PC-9 (cell line): ENCODE measurements around the gene PGA4. TPM values are rescaled to one million over a fixed set of nuclear protein-coding genes. Genes with fewer than 3 reads are reported as not detected.

Experiments
- BruUV-seq: library from RNA; stranded (reverse); fragments of 400-500 nt; replicated peaks from 2 replicates; lab custom pipeline; 2021; lab: Mats Ljungman, UMichigan
- CTCF ChIA-PET: fragments of 300-600 bp; sonication (Branson Sonifier 250); formaldehyde crosslinking; loops from one replicate; lab custom pipeline; 2022; ENCODE audit warnings: antibody characterized with exemption; lab: Charles Lee
- POLR2A ChIA-PET: fragments of 300-600 bp; sonication (Branson Sonifier 250); formaldehyde crosslinking; loops from one replicate; lab custom pipeline; 2022; ENCODE audit warnings: antibody characterized with exemption; ENCODE audit not compliant: unreplicated experiment; lab: Charles Lee
- DNase-seq, 2 experiments: peaks; one replicate each; pipeline versions ENCODE4 v3.0.0 to v3.0.0-alpha.2; 2015 to 2022; ENCODE audit warnings: mixed read lengths in 1 of 2
- H2AFZ ChIP-seq: fragments of 200-600 bp; sonication (generic); 2 replicates; pipeline ENCODE4 v1.8.1; 2017; ENCODE audit warnings: antibody characterized with exemption
- H3F3A ChIP-seq: fragments of 200-600 bp; sonication (generic); 2 replicates; pipeline ENCODE4 v1.8.1; 2017; ENCODE audit warnings: antibody characterized with exemption, mild to moderate bottlenecking, low read depth; ENCODE audit not compliant: insufficient read depth
- H3K27ac ChIP-seq: fragments of 200-600 bp; sonication (generic); 2 replicates; pipeline ENCODE4 v1.6.1; 2016; ENCODE audit warnings: mixed run types
- H3K27me3 ChIP-seq: fragments of 200-600 bp; sonication (generic); 2 replicates; pipeline ENCODE4 v1.6.1; 2016; ENCODE audit warnings: low read depth, mixed run types; ENCODE audit not compliant: insufficient read depth
- H3K36me3 ChIP-seq: fragments of 200-600 bp; sonication (generic); 2 replicates; pipeline ENCODE4 v1.6.1; 2016; ENCODE audit warnings: low read depth, mixed run types
- H3K4me1 ChIP-seq: fragments of 200-600 bp; sonication (generic); replicated peaks from 2 replicates; pipeline ENCODE4 v1.6.1; 2016; ENCODE audit warnings: mixed run types; ENCODE audit not compliant: insufficient read depth
- H3K4me2 ChIP-seq: fragments of 200-600 bp; sonication (generic); 2 replicates; pipeline ENCODE4 v1.6.1; 2017; ENCODE audit warnings: mixed run types
- H3K4me3 ChIP-seq: fragments of 200-600 bp; sonication (generic); 2 replicates; pipeline ENCODE4 v1.6.1; 2016; ENCODE audit warnings: mixed run types
- H3K79me2 ChIP-seq: fragments of 200-600 bp; sonication (generic); 2 replicates; pipeline ENCODE4 v1.6.1; 2017; ENCODE audit warnings: low read depth, mixed run types
- H3K9me2 ChIP-seq: fragments of 200-600 bp; sonication (generic); 2 replicates; pipeline ENCODE4 v1.8.1; 2017; ENCODE audit warnings: mild to moderate bottlenecking; ENCODE audit not compliant: insufficient read depth
- H3K9me3 ChIP-seq: fragments of 200-600 bp; sonication (generic); 2 replicates; pipeline ENCODE4 v1.8.1; 2016; ENCODE audit warnings: low read depth; ENCODE audit not compliant: insufficient read depth
- H4K20me1 ChIP-seq: fragments of 200-600 bp; sonication (generic); 2 replicates; pipeline ENCODE4 v1.8.1; 2017; ENCODE audit not compliant: insufficient read depth
- CTCF ChIP-seq: fragments of 200-600 bp; sonication (generic); conservative IDR thresholded peaks from 2 replicates; pipeline ENCODE4 v1.6.1; 2017; ENCODE audit warnings: mixed run types, antibody characterized with exemption, mild to moderate bottlenecking, moderate library complexity
- EZH2 ChIP-seq: fragments of 200-600 bp; sonication (generic); IDR thresholded peaks from 2 replicates; pipeline ENCODE4 v1.8.0; 2017; ENCODE audit warnings: antibody characterized with exemption, low read depth
- intact Hi-C: fragments of 100-400 bp; cut with micrococcal nuclease; formaldehyde crosslinking; loops from one replicate; pipeline ENCODE4 v1.10.0; 2022; ENCODE audit not compliant: unreplicated experiment
- total RNA-seq: library from RNA; stranded (reverse); gene quantifications from 2 replicates; pipeline ENCODE4 v1.2.3, GENCODE V29; 2021

Gene PGA4
- total RNA-seq, 1 experiment from 2014 or later: not detected

GRCh38 chr11:61273178-61274078 lies 51.3 kb downstream of the PGA4 start:
- POLR2A ChIA-PET: interaction anchor here (1.1 kb wide), 1 partner anchor 89 kb away, joined by 3 read pairs; the partner anchor contains the start of gene TMEM138
- Histone ChIP-seq H3K79me2 (no peaks in the 10 kb centered on the region), H3K27me3 (peaks cover 37% of the 10 kb centered on the region), H3K27ac (no peak overlapping the region), H3K4me3 (no peak overlapping the region), H3K4me1 (no peaks in the 10 kb centered on the region), H2AFZ (no peak overlapping the region), H4K20me1 (no peaks in the 10 kb centered on the region; the same call in none of the 2 replicates), H3K36me3 (no peaks in the 10 kb centered on the region), H3K9me2 (no peaks in the 10 kb centered on the region), H3K9me3 (no peaks in the 10 kb centered on the region), H3K4me2 (no peak overlapping the region), H3F3A (peaks cover 8% of the 10 kb centered on the region; the same call in 1 of the 2 replicates)
- BruUV-seq: no TSS peak
- CTCF ChIA-PET: interaction anchor here (0.6 to 0.7 kb wide), 2 partner anchors 123 to 220 kb away, joined by 3 read pairs; no protein-coding TSS in a partner anchor
- peak in 1 of 2 experiments; percentile 69 for DNase-seq
- intact Hi-C loops: loop anchor here (2.0 kb wide), 1 partner anchor 149 kb away; no protein-coding TSS in a partner anchor
- TF ChIP-seq CTCF: no peak
- no peak for TF ChIP-seq EZH2

- no peaks in the 10 kb centered on the region for H3K36me3 ChIP-seq
- no peaks in the 10 kb centered on the region; the same call in none of the 2 replicates for H4K20me1 ChIP-seq
- BruUV-seq: no TSS peak
- no peak overlapping the region for H3K4me2 ChIP-seq
- H3K79me2 ChIP-seq: no peaks in the 10 kb centered on the region
- DNase-seq: no peak
- H3F3A ChIP-seq: peaks cover 8% of the 10 kb centered on the region; the same call in 1 of the 2 replicates
- no peaks in the 10 kb centered on the region for H3K4me1 ChIP-seq
- H3K9me2 ChIP-seq: no peaks in the 10 kb centered on the region
- no peaks in the 10 kb centered on the region for H3K9me3 ChIP-seq
- H3K4me3 ChIP-seq: no peak overlapping the region
- intact Hi-C loops: no loop called here
- CTCF ChIA-PET: interaction anchor here (0.6 kb wide), 1 partner anchor 219 kb away, joined by 3 read pairs; no protein-coding TSS in a partner anchor
- peaks cover 43% of the 10 kb centered on the region for H3K27me3 ChIP-seq
- no peak overlapping the region for H3K27ac ChIP-seq
- POLR2A ChIA-PET: no interaction called here
- TF ChIP-seq EZH2 (no peak), CTCF (no peak)
- no peak overlapping the region for H2AFZ ChIP-seq
Measured at GRCh38 chr11:61274084-61274483, 51.9 kb downstream of the PGA4 start.

- Histone ChIP-seq H3K27ac (no peak overlapping the region), H3F3A (peaks cover 8% of the 10 kb centered on the region; the same call in 1 of the 2 replicates), H3K9me2 (no peaks in the 10 kb centered on the region), H3K4me2 (no peak overlapping the region), H2AFZ (no peak overlapping the region), H3K79me2 (no peaks in the 10 kb centered on the region), H3K27me3 (peaks cover 49% of the 10 kb centered on the region), H3K9me3 (no peaks in the 10 kb centered on the region), H4K20me1 (no peaks in the 10 kb centered on the region; the same call in 1 of the 2 replicates), H3K4me1 (no peaks in the 10 kb centered on the region), H3K4me3 (no peak overlapping the region), H3K36me3 (no peaks in the 10 kb centered on the region)
- intact Hi-C loops: no loop called here
- ChIA-PET CTCF (no interaction called here), POLR2A (no interaction called here)
- BruUV-seq: no TSS peak
- no peak for DNase-seq
- no peak for TF ChIP-seq CTCF
- no peak for TF ChIP-seq EZH2
Measured at GRCh38 chr11:61275191-61275590, 53.0 kb downstream of the PGA4 start.
